Measurements from ENCODE around the gene SDK2.

GRCh38 chr17:73434154-73434553, 210.1 kb downstream of the SDK2 start:
- no peak for TF ChIP-seq CTCF (IDR thresholded peaks at IDR 0.05; ENCODE audit: poor library complexity)
- TF ChIP-seq EZH2phosphoT487 (IDR thresholded peaks at IDR 0.05; ENCODE audit: low read depth, severe bottlenecking, unreplicated experiment), result no peak

All from hepatocyte (in vitro differentiated cells).